Measurements from ENCODE around the gene DOCK4. TPM values are rescaled to one million over a fixed set of nuclear protein-coding genes. Genes with fewer than 3 reads are reported as not detected.

The DOCK4 gene
- total and polyA plus RNA-seq, 2 of the 8 experiments (the other 6 are each of a cell fraction or from before 2014, with no cell fraction given): 5.1 to 23.6 TPM

DNA sequence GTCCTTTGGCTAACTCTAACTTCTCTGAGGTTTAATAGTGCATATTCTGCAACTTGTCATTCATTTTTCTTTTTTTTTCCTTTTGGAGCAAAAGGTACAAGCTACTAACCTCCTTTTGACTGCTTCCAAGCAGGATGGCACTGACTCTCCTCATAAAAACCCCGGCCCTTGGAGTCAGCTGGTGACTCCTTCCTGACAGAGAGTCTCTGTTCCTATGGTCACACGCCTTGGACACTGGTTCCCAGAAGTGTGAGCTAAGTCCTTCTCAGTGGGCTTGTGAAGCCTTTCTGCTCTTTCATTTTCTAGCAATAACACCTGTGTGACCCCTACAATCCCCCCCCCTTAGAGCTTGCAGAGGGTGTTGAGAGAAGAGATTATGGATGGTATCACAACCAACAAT lies 21.7 kb downstream of the DOCK4 start (continued):
- TF ChIP-seq SP1 (IDR thresholded peaks at IDR 0.05; ENCODE audit: low read depth, low read length) (no peak), HDAC2 (IDR thresholded peaks at IDR 0.05; ENCODE audit: borderline replicate concordance in 1 of 2, low read depth in 2 of 2, low read length in 2 of 2) (no peak), RBBP5 (IDR thresholded peaks at IDR 0.05; ENCODE audit: borderline replicate concordance, low read depth, low read length) (no peak), RXRA (IDR thresholded peaks at IDR 0.05; ENCODE audit: insufficient read depth, low read depth, low read length) (no peak), EZH2 (IDR thresholded peaks at IDR 0.05; ENCODE audit: low read depth, low read length, severe bottlenecking) (no peak)

All from H1 (cell line).